ENCODE measurements around the gene MPZ. TPM values are rescaled to one million over a fixed set of nuclear protein-coding genes. Genes with fewer than 3 reads are reported as not detected.
"Not testable (repeated sequence)": the region's sequence is repeated elsewhere in the genome, so short reads cannot be mapped to it uniquely, and the experiment has no call there.

Gene MPZ
- total RNA-seq, 3 donors from 2014 or later: 2.1 to 12.2 (median 3.2) TPM

GRCh38 chr1:161255302-161255701 is 54.5 kb downstream of the MPZ start:
- H3K4me3 ChIP-seq; H3K9me3 ChIP-seq; ATAC-seq; H3K36me3 ChIP-seq (ENCODE audit: low read depth); DNase-seq; intact Hi-C loops (cut with DNase I, micrococcal nuclease); H3K4me1 ChIP-seq (ENCODE audit: low read depth): not testable (repeated sequence)

Other genes with a start within 250 kb of the MPZ start
- 1 to 10 TPM; 3.8 to 9.0 (median 8.1) TPM for gene ARHGAP30, start 240.1 kb downstream of the MPZ start, total RNA-seq
- 1 to 10 TPM; 1.6 to 5.4 (median 4.6) TPM for gene NECTIN4, start 220.4 kb downstream of the MPZ start, total RNA-seq
- 10 to 100 TPM in 1 of 3 donors, 1 to 10 TPM in 2; 9.5 to 10.7 (median 9.7) TPM for gene KLHDC9, start 211.6 kb downstream of the MPZ start, total RNA-seq
- gene PFDN2, start 191.9 kb downstream of the MPZ start, total RNA-seq: 10 to 100 TPM; 20.7 to 40.2 (median 29.4) TPM
- gene NIT1, start 191.9 kb downstream of the MPZ start, total RNA-seq: 10 to 100 TPM; 56.7 to 79.7 (median 62.8) TPM
- 10 to 100 TPM; 33.3 to 43.0 (median 37.2) TPM for gene DEDD, start 177.3 kb downstream of the MPZ start, total RNA-seq
- 100 to 1,000 TPM in 1 of 3 donors, 10 to 100 TPM in 2; 88.6 to 114 (median 90.6) TPM for gene UFC1, start 156.0 kb downstream of the MPZ start, total RNA-seq
- gene USP21, start 150.5 kb downstream of the MPZ start, total RNA-seq: 10 to 100 TPM; 20.1 to 35.4 (median 29.5) TPM
- 10 to 100 TPM; 15.0 to 21.9 (median 16.3) TPM for gene PPOX, start 143.5 kb downstream of the MPZ start, total RNA-seq
- 10 to 100 TPM; 25.1 to 35.9 (median 33.3) TPM for gene B4GALT3, start 132.5 kb downstream of the MPZ start, total RNA-seq
- gene ADAMTS4, start 110.9 kb downstream of the MPZ start, total RNA-seq: 1 to 10 TPM in 2 of 3 donors, under 1 TPM in 1; 0.96 to 7.2 (median 3.8) TPM
- gene NDUFS2, start 107.6 kb downstream of the MPZ start, total RNA-seq: 100 to 1,000 TPM; 119 to 159 (median 154) TPM
- gene FCER1G, start 94.7 kb downstream of the MPZ start, total RNA-seq: 10 to 100 TPM in 2 of 3 donors, 1 to 10 TPM in 1; 5.8 to 43.9 (median 27.1) TPM
- gene APOA2, start 86.3 kb downstream of the MPZ start, total RNA-seq: not detected
- gene TOMM40L, start 83.9 kb downstream of the MPZ start, total RNA-seq: 10 to 100 TPM; 17.2 to 24.5 (median 23.5) TPM
- not detected for gene NR1I3, start 71.8 kb downstream of the MPZ start, total RNA-seq
- 10 to 100 TPM in 1 of 3 donors, 1 to 10 TPM in 1, under 1 TPM in 1; 0.41 to 12.2 (median 1.6) TPM for gene PCP4L1, start 51.2 kb downstream of the MPZ start, total RNA-seq
- 100 to 1,000 TPM; 194 to 244 (median 244) TPM for gene SDHC, start 4.4 kb upstream of the MPZ start, total RNA-seq
- not detected for gene CFAP126, start 57.9 kb upstream of the MPZ start, total RNA-seq
- gene FCGR2A, start 195.5 kb upstream of the MPZ start, total RNA-seq: 10 to 100 TPM in 2 of 3 donors, 1 to 10 TPM in 1; 7.7 to 25.0 (median 23.7) TPM
- gene HSPA6, start 214.6 kb upstream of the MPZ start, total RNA-seq: 1 to 10 TPM in 2 of 3 donors, under 1 TPM in 1; 0.61 to 2.0 (median 1.8) TPM
- gene FCGR3A, start 239.8 kb upstream of the MPZ start, total RNA-seq: 10 to 100 TPM in 2 of 3 donors, 1 to 10 TPM in 1; 1.1 to 23.1 (median 19.8) TPM